ENCODE results near the gene CENPU. TPM values are rescaled to one million over a fixed set of nuclear protein-coding genes. Genes with fewer than 3 reads are reported as not detected.

Gene CENPU
- total RNA-seq, 1 experiment from 2014 or later: 47.7 TPM

DNA sequence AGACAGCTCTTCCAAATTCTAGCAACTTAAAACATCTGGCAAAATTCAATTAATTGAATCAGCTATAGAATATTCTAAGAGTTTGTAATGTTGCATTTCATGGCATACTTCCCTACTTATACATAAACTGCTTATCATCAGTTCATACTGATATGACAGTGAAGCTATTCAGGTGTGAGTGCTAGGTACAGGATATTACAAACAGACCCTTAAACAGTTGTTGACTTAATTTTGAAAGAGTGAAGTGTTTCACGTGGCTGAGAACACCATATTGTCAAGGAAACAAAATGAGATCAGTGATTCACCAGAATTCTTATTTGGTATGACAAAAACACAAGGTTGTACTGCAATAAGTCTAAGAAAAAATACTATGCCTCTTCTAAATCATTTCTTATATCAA is 27.4 kb downstream of the CENPU start:
- no peak overlapping the region for H3K4me2 ChIP-seq
- no peaks in the 10 kb centered on the region for H3K9me3 ChIP-seq (ENCODE audit: insufficient read depth, low read depth)
- H3K9me2 ChIP-seq (ENCODE audit: insufficient read depth): no peaks in the 10 kb centered on the region
- DNase-seq: no peak
- no peaks in the 10 kb centered on the region for H3K4me1 ChIP-seq (replicated peaks; ENCODE audit: insufficient read depth)
- no peaks in the 10 kb centered on the region for H3F3A ChIP-seq (ENCODE audit: insufficient read depth, low read depth)
- CTCF ChIA-PET: no interaction called here
- no peak overlapping the region for H3K4me3 ChIP-seq
- no peaks in the 10 kb centered on the region for H3K36me3 ChIP-seq (ENCODE audit: low read depth)
- TF ChIP-seq CTCF (conservative IDR thresholded peaks at IDR 0.05) (no peak), EZH2 (IDR thresholded peaks at IDR 0.05; ENCODE audit: low read depth) (no peak)
- intact Hi-C loops (cut with micrococcal nuclease; ENCODE audit: unreplicated experiment): no loop called here
- H3K27me3 ChIP-seq (ENCODE audit: insufficient read depth, low read depth): no peaks in the 10 kb centered on the region
- H3K79me2 ChIP-seq (ENCODE audit: low read depth): no peaks in the 10 kb centered on the region
- POLR2A ChIA-PET (ENCODE audit: unreplicated experiment): interaction anchor here (0.6 to 0.7 kb wide), 2 partner anchors 403 to 444 kb away, joined by 3 to 4 read pairs; no protein-coding TSS in a partner anchor
- no peaks in the 10 kb centered on the region for H4K20me1 ChIP-seq (ENCODE audit: insufficient read depth)
- no peak overlapping the region for H2AFZ ChIP-seq
- H3K27ac ChIP-seq: no peak overlapping the region
- BruUV-seq (replicated peaks): no TSS peak

DNA sequence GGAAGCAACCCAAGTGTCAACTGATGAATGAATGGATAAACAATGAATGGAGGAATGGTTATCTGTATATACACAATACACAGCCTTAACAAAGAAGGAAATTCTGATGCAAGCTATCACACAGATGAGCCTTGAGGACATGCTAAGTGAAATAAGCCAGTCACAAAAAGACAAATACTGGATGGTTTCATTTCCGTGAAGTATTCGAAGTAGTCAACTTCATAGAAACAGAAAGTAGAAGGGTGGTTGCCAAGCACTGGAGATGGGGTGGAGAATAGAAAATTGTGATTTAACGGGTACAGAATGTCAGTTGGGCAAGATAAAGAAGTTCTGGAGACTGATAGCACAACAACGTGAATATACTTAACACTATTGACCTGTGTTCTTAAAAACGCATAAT is 28.2 kb downstream of the CENPU start:
- Histone ChIP-seq H3K36me3 (ENCODE audit: low read depth) (no peaks in the 10 kb centered on the region), H4K20me1 (ENCODE audit: insufficient read depth) (no peaks in the 10 kb centered on the region), H3K4me1 (replicated peaks; ENCODE audit: insufficient read depth) (no peaks in the 10 kb centered on the region), H3K27ac (no peak overlapping the region), H3K79me2 (ENCODE audit: low read depth) (no peaks in the 10 kb centered on the region), H2AFZ (no peak overlapping the region), H3K4me2 (no peak overlapping the region), H3F3A (ENCODE audit: insufficient read depth, low read depth) (no peaks in the 10 kb centered on the region), H3K9me2 (ENCODE audit: insufficient read depth) (no peaks in the 10 kb centered on the region), H3K9me3 (ENCODE audit: insufficient read depth, low read depth) (no peaks in the 10 kb centered on the region), H3K4me3 (no peak overlapping the region), H3K27me3 (ENCODE audit: insufficient read depth, low read depth) (no peaks in the 10 kb centered on the region)
- ChIA-PET POLR2A (ENCODE audit: unreplicated experiment) (interaction anchor here (0.6 kb wide), 1 partner anchor 443 kb away, joined by 4 read pairs; no protein-coding TSS in a partner anchor), CTCF (no interaction called here)
- intact Hi-C loops (cut with micrococcal nuclease; ENCODE audit: unreplicated experiment): no loop called here
- no peak for TF ChIP-seq CTCF (conservative IDR thresholded peaks at IDR 0.05)
- TF ChIP-seq EZH2 (IDR thresholded peaks at IDR 0.05; ENCODE audit: low read depth): no peak
- BruUV-seq (replicated peaks): no TSS peak
- no peak for DNase-seq

- no peak overlapping the region for H3K4me3 ChIP-seq
- no peak for DNase-seq
- H2AFZ ChIP-seq: no peak overlapping the region
- no peaks in the 10 kb centered on the region for H3K36me3 ChIP-seq (ENCODE audit: low read depth)
- no peak overlapping the region for H3K27ac ChIP-seq
- H4K20me1 ChIP-seq (ENCODE audit: insufficient read depth): no peaks in the 10 kb centered on the region
- no peaks in the 10 kb centered on the region for H3K4me1 ChIP-seq (replicated peaks; ENCODE audit: insufficient read depth)
- H3K79me2 ChIP-seq (ENCODE audit: low read depth): no peaks in the 10 kb centered on the region
- intact Hi-C loops (cut with micrococcal nuclease; ENCODE audit: unreplicated experiment): no loop called here
- no peak for TF ChIP-seq EZH2 (IDR thresholded peaks at IDR 0.05; ENCODE audit: low read depth)
- no peak for TF ChIP-seq CTCF (conservative IDR thresholded peaks at IDR 0.05)
- H3K9me2 ChIP-seq (ENCODE audit: insufficient read depth): no peaks in the 10 kb centered on the region
- POLR2A ChIA-PET (ENCODE audit: unreplicated experiment): no interaction called here
- CTCF ChIA-PET: no interaction called here
- H3K9me3 ChIP-seq (ENCODE audit: insufficient read depth, low read depth): no peaks in the 10 kb centered on the region
- no peaks in the 10 kb centered on the region for H3F3A ChIP-seq (ENCODE audit: insufficient read depth, low read depth)
- H3K4me2 ChIP-seq: no peak overlapping the region
- no peaks in the 10 kb centered on the region for H3K27me3 ChIP-seq (ENCODE audit: insufficient read depth, low read depth)
- BruUV-seq (replicated peaks): no TSS peak
Measured at GRCh38 chr4:184702114-184702513, 31.8 kb downstream of the CENPU start.
